Lung (tissue), 12 donors: ENCODE results near the gene SPECC1. TPM values are rescaled to one million over a fixed set of nuclear protein-coding genes. Genes with fewer than 3 reads are reported as not detected.

Experiments used
- ATAC-seq: fragments of 200-7000 bp; cut with Tn5 transposase; one replicate; pipeline ENCODE4 v1.9.1; 2020; ENCODE audit warnings: moderate number of reproducible peaks; ENCODE audit not compliant: insufficient read depth, low FRiP score
- DNase-seq, 3 donors: peaks; one replicate each; pipeline ENCODE4 v3.0.0-alpha.2; 2013 to 2017
- H3K27ac ChIP-seq, 2 donors: one replicate each; pipeline ENCODE4 v1.5.1; 2013; ENCODE audit warnings: mild to moderate bottlenecking in 2 of 2, moderate library complexity in 2 of 2, control low read depth in 1 of 2, inconsistent platforms in 1 of 2, low read depth in 1 of 2, low read length in 1 of 2
- H3K27me3 ChIP-seq, 3 donors: one replicate each; pipeline ENCODE4 v1.5.1; 2013; ENCODE audit warnings: low read length in 2 of 3; ENCODE audit not compliant: control insufficient read depth in 3 of 3, insufficient read depth in 3 of 3
- H3K36me3 ChIP-seq, 4 donors: one replicate each; pipeline ENCODE4 v1.5.1; 2013; ENCODE audit warnings: low read length in 4 of 4, mild to moderate bottlenecking in 1 of 4, moderate library complexity in 1 of 4; ENCODE audit not compliant: control insufficient read depth in 4 of 4, insufficient read depth in 4 of 4
- H3K4me1 ChIP-seq, 5 donors: one replicate each; pipeline ENCODE4 v1.5.1; 2013; ENCODE audit warnings: low read length in 5 of 5, mild to moderate bottlenecking in 2 of 5, moderate library complexity in 1 of 5; ENCODE audit not compliant: control insufficient read depth in 5 of 5, insufficient read depth in 5 of 5
- H3K4me3 ChIP-seq: one replicate; pipeline ENCODE4 v1.5.1; 2013; ENCODE audit warnings: mild to moderate bottlenecking, control low read depth, moderate library complexity
- H3K9ac ChIP-seq, 2 donors: one replicate each; pipeline ENCODE4 v1.5.1; 2013; ENCODE audit warnings: low read length in 2 of 2, control low read depth in 1 of 2; ENCODE audit not compliant: insufficient read depth in 1 of 2
- H3K9me3 ChIP-seq, 4 donors: one replicate each; pipeline ENCODE4 v1.5.1; 2013; ENCODE audit warnings: low read length in 3 of 4, mild to moderate bottlenecking in 1 of 4, moderate library complexity in 1 of 4; ENCODE audit not compliant: control insufficient read depth in 4 of 4, insufficient read depth in 3 of 4
- WGBS, 2 donors: extraction: QIAGEN DNeasy Blood & Tissue Kit; methylation state at CpG; one replicate each; pipeline ENCODE4 v1.1.7; 2013; 5-methylcytosine and 5-hydroxymethylcytosine counted together
- polyA plus RNA-seq, 2 donors: library from polyadenylated mRNA; stranded (reverse); fragments of 200-250 nt; gene quantifications; one replicate each; pipeline ENCODE4 v1.2.1, GENCODE V29; 2013
- total RNA-seq, 2 donors: library from RNA; depleted of rRNA in 1 of 2; stranded (reverse); fragments of >200 nt in 1 of 2; gene quantifications; one replicate each; pipeline ENCODE4 v1.2.1, GENCODE V29; 2014 to 2021
- TF ChIP-seq, protein P1 (sequence below): IDR thresholded peaks from 2 replicates; pipeline ENCODE4 v1.5.1; 2012; ENCODE audit warnings: mild to moderate bottlenecking; ENCODE audit errors: control extremely low read depth, extremely low read depth
- donor health status: control.
- donor health status: control.
- donor health status: Bipolar disorder and iron deficiency.
- donor health status: healthy.
- donor health status: DM: yes; HTN: yes; CAD: no.

The SPECC1 gene
- total and polyA plus RNA-seq, 4 donors, result 8.8 to 27.1 (median 14.7) TPM

DNA sequence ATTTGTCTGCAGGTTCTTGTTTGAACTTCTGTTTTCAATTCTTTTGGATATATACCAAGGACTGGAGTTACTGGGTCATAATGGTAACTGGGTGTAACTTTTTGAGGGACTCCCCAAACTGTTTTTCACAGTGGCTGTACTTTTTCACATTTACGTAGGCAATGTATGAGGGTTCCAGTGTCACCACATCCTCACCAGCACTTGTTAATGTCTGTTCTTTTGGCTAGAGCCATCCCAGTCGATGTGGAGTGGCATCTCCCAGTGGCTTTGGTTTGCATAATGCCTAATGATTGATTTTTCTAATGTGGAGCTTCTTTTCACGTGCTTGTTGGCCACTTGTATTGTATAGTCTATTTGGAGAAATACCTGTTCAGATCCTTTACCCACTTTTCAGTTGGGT lies 59.3 kb downstream of the SPECC1 start:
- Histone ChIP-seq H3K9me3 (no peaks in the 10 kb centered on the region), H3K4me1 (peaks cover 0 to 22% (median 1%) of the 10 kb centered on the region in 5 donors), H3K9ac (no peak overlapping the region), H3K27me3 (no peaks in the 10 kb centered on the region), H3K36me3 (no peaks in the 10 kb centered on the region), H3K27ac (no peak overlapping the region), H3K4me3 (no peak overlapping the region)
- no peak for ATAC-seq
- TF ChIP-seq, protein P1, sequence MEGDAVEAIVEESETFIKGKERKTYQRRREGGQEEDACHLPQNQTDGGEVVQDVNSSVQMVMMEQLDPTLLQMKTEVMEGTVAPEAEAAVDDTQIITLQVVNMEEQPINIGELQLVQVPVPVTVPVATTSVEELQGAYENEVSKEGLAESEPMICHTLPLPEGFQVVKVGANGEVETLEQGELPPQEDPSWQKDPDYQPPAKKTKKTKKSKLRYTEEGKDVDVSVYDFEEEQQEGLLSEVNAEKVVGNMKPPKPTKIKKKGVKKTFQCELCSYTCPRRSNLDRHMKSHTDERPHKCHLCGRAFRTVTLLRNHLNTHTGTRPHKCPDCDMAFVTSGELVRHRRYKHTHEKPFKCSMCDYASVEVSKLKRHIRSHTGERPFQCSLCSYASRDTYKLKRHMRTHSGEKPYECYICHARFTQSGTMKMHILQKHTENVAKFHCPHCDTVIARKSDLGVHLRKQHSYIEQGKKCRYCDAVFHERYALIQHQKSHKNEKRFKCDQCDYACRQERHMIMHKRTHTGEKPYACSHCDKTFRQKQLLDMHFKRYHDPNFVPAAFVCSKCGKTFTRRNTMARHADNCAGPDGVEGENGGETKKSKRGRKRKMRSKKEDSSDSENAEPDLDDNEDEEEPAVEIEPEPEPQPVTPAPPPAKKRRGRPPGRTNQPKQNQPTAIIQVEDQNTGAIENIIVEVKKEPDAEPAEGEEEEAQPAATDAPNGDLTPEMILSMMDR, result no peak
- no peak for DNase-seq
- 87 to 88% methylated on average over 3 of the region's 3 CpGs for WGBS, 2 donors

- TF ChIP-seq, protein P1, result no peak
- no peak for ATAC-seq
- Histone ChIP-seq H3K27me3 (peaks cover 0 to 3% (median 0%) of the 10 kb centered on the region in 3 donors), H3K9me3 (no peaks in the 10 kb centered on the region), H3K4me1 (peaks cover 0 to 16% (median 0%) of the 10 kb centered on the region in 5 donors), H3K9ac (no peak overlapping the region), H3K36me3 (no peaks in the 10 kb centered on the region), H3K4me3 (no peak overlapping the region), H3K27ac (no peak overlapping the region)
- WGBS, 2 donors, result 87 to 88% methylated on average over 4 of the region's 4 CpGs
- DNase-seq, result no peak
Measured at GRCh38 chr17:20071824-20072691, 62.9 kb downstream of the SPECC1 start.

- H3K9ac ChIP-seq, result no peak overlapping the region
- WGBS, 2 donors, result 62 to 78% methylated on average over 3 of the region's 3 CpGs
- H3K27ac ChIP-seq, result no peak overlapping the region
- H3K9me3 ChIP-seq, result no peaks in the 10 kb centered on the region
- peaks cover 0 to 16% (median 0%) of the 10 kb centered on the region in 5 donors for H3K4me1 ChIP-seq
- TF ChIP-seq, protein P1, result no peak
- DNase-seq (no peak), ATAC-seq (no peak)
- no peaks in the 10 kb centered on the region for H3K36me3 ChIP-seq
- no peak overlapping the region for H3K4me3 ChIP-seq
- H3K27me3 ChIP-seq, result peaks cover 0 to 3% (median 0%) of the 10 kb centered on the region in 3 donors
Measured at GRCh38 chr17:20072692-20072992, 63.5 kb downstream of the SPECC1 start.
